Body of pancreas (tissue), 4 donors: ENCODE data around the gene BCL11B.

ENCODE experiments used
- POLR2A ChIP-seq, 3 donors: fragments of 450-650 bp; IDR thresholded peaks; one replicate each; pipeline ENCODE4 v1.6.1; 2016; ENCODE audit warnings: antibody characterized with exemption in 3 of 3, mild to moderate bottlenecking in 2 of 3
- TF ChIP-seq, protein P1 (sequence below), 7 experiments: fragments of 450-650 bp in 4 of 7; fragments of 200-600 bp in 3 of 7; sonication (generic) in 3 of 7; IDR thresholded peaks; one replicate each; pipeline ENCODE4 v1.5.1; 2016 to 2019; ENCODE audit warnings: antibody characterized with exemption in 7 of 7

DNA sequence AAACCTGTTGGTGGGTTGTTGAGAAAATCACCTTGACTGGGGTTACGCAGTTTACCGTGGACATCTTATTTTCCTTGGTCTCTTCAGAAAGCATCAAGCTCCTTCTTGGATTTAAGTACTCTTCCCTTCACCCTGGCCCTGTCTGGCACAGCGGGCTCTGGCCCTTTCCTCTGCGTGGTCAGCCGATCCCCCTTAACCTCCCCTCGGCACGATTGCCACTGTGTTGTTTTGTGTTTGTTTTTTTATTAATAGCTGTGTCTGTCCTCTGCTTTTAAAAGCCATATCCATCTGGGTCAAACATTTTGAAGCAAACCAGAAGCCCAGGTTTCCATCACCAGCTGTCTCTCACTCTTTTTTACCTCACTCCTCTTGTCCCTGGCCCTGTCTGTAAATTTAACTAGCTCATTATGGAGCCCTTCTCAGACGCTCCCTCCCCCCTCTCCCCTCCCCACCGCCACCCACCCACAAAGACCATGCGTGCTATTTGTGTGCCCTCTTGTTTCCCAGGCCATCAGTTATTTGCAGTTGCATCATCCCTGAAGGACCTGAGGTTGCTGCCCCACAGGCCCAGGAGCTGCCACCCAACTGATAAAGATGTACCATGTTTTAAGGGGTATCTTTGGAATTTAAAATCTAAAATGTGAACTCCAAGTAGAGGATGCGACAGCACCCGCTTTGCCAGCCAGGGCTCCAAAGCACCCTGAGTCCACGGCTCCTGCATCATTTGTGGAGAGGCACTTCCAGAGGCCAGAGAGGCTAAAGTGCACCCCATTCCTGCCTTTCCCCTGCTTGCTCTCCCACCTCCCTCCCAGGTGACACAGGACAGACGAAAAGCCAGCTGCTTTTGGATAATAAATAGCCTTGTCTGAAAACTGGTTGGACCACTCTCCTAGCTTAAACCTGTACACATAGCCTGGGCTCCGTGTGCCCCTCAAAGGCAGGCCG, 3.9 kb downstream of the BCL11B start:
- TF ChIP-seq, protein P1, sequence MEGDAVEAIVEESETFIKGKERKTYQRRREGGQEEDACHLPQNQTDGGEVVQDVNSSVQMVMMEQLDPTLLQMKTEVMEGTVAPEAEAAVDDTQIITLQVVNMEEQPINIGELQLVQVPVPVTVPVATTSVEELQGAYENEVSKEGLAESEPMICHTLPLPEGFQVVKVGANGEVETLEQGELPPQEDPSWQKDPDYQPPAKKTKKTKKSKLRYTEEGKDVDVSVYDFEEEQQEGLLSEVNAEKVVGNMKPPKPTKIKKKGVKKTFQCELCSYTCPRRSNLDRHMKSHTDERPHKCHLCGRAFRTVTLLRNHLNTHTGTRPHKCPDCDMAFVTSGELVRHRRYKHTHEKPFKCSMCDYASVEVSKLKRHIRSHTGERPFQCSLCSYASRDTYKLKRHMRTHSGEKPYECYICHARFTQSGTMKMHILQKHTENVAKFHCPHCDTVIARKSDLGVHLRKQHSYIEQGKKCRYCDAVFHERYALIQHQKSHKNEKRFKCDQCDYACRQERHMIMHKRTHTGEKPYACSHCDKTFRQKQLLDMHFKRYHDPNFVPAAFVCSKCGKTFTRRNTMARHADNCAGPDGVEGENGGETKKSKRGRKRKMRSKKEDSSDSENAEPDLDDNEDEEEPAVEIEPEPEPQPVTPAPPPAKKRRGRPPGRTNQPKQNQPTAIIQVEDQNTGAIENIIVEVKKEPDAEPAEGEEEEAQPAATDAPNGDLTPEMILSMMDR (IDR thresholded peaks at IDR 0.05), result no peak
- no peak for TF ChIP-seq POLR2A (IDR thresholded peaks at IDR 0.05)
